Osteoblast (primary cell): ENCODE data around the gene CAPG. TPM values are rescaled to one million over a fixed set of nuclear protein-coding genes. Genes with fewer than 3 reads are reported as not detected.
A peak's percentile ranks its signal among the peaks of the same experiment; 100 is the strongest.

ENCODE experiments used
- DNase-seq: peaks from one replicate; pipeline ENCODE4 v3.0.0; 2011; ENCODE audit warnings: low spot score, mixed read lengths; ENCODE audit not compliant: insufficient read length; ENCODE audit errors: missing footprints
- H2AFZ ChIP-seq: 2 replicates; pipeline ENCODE4 v1.6.0; 2011; ENCODE audit warnings: mild to moderate bottlenecking, low read length
- H3K27ac ChIP-seq: 2 replicates; pipeline ENCODE4 v1.5.1; 2011; ENCODE audit warnings: mild to moderate bottlenecking, low read depth, low read length, moderate library complexity
- H3K27me3 ChIP-seq: 2 replicates; pipeline ENCODE4 v1.6.0; 2012; ENCODE audit warnings: mild to moderate bottlenecking, control low read depth, inconsistent platforms, low read length, moderate library complexity; ENCODE audit not compliant: insufficient read depth
- H3K36me3 ChIP-seq: 2 replicates; pipeline ENCODE4 v1.5.1; 2011; ENCODE audit warnings: mild to moderate bottlenecking, low read length, control low read depth, moderate library complexity; ENCODE audit not compliant: insufficient read depth
- H3K4me1 ChIP-seq: 2 replicates; pipeline ENCODE4 v1.5.1; 2011; ENCODE audit warnings: mild to moderate bottlenecking, low read length, control low read depth, moderate library complexity; ENCODE audit not compliant: insufficient read depth
- H3K4me2 ChIP-seq: 2 replicates; pipeline ENCODE4 v1.6.0; 2011; ENCODE audit warnings: mild to moderate bottlenecking, low read length; ENCODE audit not compliant: insufficient read depth
- H3K4me3 ChIP-seq: fragments of 200-600 bp; sonication (generic); 3 replicates; pipeline ENCODE4 v1.5.1; 2012; ENCODE audit warnings: mild to moderate bottlenecking, low read length, inconsistent platforms; ENCODE audit not compliant: insufficient read depth
- H3K79me2 ChIP-seq: 2 replicates; pipeline ENCODE4 v1.6.0; 2012; ENCODE audit warnings: mild to moderate bottlenecking, low read length, control low read depth, inconsistent platforms; ENCODE audit not compliant: insufficient read depth
- H3K9me3 ChIP-seq: 2 replicates; pipeline ENCODE4 v1.5.1; 2011; ENCODE audit warnings: low read depth, low read length, control low read depth
- H4K20me1 ChIP-seq: 2 replicates; pipeline ENCODE4 v1.6.0; 2012; ENCODE audit warnings: mild to moderate bottlenecking, low read length, control low read depth; ENCODE audit not compliant: insufficient read depth
- total RNA-seq: library from RNA; depleted of rRNA; stranded (reverse); fragments of >200 nt; gene quantifications from 2 replicates; pipeline ENCODE4 v1.2.3, GENCODE V29; 2012
- TF ChIP-seq, protein P1 (sequence below): IDR thresholded peaks from 2 replicates; pipeline ENCODE4 v1.5.1; 2011; ENCODE audit warnings: mild to moderate bottlenecking, low read depth, low read length, moderate library complexity; ENCODE audit errors: extremely low read depth

The CAPG gene
- total RNA-seq, 1 donor = 140 TPM

GRCh38 chr2:85400541-85401463 lies 9.4 kb downstream of the CAPG start:
- no peak overlapping the region for H3K27ac ChIP-seq
- no peak overlapping the region for H3K4me3 ChIP-seq
- H4K20me1 ChIP-seq = no peaks in the 10 kb centered on the region
- H3K9me3 ChIP-seq = no peaks in the 10 kb centered on the region
- no peaks in the 10 kb centered on the region for H3K36me3 ChIP-seq
- peak; percentile 19 for DNase-seq
- H3K27me3 ChIP-seq = no peaks in the 10 kb centered on the region
- H3K4me1 ChIP-seq = peaks cover 16% of the 10 kb centered on the region
- H3K4me2 ChIP-seq = no peak overlapping the region
- no peak overlapping the region for H2AFZ ChIP-seq
- peaks cover 13% of the 10 kb centered on the region for H3K79me2 ChIP-seq
- TF ChIP-seq, protein P1, sequence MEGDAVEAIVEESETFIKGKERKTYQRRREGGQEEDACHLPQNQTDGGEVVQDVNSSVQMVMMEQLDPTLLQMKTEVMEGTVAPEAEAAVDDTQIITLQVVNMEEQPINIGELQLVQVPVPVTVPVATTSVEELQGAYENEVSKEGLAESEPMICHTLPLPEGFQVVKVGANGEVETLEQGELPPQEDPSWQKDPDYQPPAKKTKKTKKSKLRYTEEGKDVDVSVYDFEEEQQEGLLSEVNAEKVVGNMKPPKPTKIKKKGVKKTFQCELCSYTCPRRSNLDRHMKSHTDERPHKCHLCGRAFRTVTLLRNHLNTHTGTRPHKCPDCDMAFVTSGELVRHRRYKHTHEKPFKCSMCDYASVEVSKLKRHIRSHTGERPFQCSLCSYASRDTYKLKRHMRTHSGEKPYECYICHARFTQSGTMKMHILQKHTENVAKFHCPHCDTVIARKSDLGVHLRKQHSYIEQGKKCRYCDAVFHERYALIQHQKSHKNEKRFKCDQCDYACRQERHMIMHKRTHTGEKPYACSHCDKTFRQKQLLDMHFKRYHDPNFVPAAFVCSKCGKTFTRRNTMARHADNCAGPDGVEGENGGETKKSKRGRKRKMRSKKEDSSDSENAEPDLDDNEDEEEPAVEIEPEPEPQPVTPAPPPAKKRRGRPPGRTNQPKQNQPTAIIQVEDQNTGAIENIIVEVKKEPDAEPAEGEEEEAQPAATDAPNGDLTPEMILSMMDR = no peak

DNA sequence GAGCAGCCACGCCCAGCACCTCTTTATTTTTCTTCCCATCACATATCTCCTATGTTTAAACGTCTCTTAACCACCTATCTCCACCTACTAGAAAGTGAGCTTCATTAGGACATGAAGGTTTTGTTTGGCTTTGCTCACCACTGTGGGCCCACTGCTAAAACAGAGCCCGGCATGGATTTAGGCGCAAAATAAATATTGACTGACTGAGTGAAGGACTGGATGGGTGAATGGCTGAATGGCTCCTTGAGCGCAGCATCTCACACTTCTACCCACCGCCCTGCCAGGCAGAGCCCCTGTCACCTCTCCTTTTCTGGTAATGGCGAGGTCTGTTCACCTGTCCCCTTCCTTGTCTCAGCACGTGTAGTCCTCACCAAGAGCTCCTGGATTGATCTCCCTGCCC lies 10.1 kb downstream of the CAPG start:
- Histone ChIP-seq H3K9me3 (no peaks in the 10 kb centered on the region), H3K4me3 (no peak overlapping the region), H3K79me2 (peaks cover 13% of the 10 kb centered on the region), H2AFZ (no peak overlapping the region), H3K4me1 (peaks cover 8% of the 10 kb centered on the region), H3K27ac (no peak overlapping the region), H3K4me2 (no peak overlapping the region), H4K20me1 (no peaks in the 10 kb centered on the region), H3K36me3 (no peaks in the 10 kb centered on the region), H3K27me3 (no peaks in the 10 kb centered on the region)
- TF ChIP-seq, protein P1 = no peak
- DNase-seq = no peak

DNA sequence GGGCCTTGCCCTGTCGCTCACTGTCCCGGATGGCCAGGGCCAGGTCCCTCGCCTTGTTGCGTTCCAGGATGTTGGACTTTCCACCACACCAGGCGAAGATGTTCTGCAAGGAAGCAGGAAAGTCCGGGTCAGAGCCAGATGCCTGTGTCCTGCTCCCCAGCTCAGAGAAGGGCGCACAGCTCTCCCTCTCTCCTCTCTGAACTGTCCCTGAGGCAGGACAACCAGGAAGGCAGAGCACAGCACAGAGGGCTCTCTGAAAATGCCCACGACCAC lies 11.0 kb downstream of the CAPG start:
- Histone ChIP-seq H3K9me3 (no peaks in the 10 kb centered on the region), H3K36me3 (no peaks in the 10 kb centered on the region), H2AFZ (no peak overlapping the region), H4K20me1 (no peaks in the 10 kb centered on the region), H3K27me3 (no peaks in the 10 kb centered on the region), H3K4me2 (no peak overlapping the region), H3K4me3 (no peak overlapping the region), H3K79me2 (peaks cover 13% of the 10 kb centered on the region), H3K4me1 (peaks cover 9% of the 10 kb centered on the region), H3K27ac (no peak overlapping the region)
- TF ChIP-seq, protein P1 = no peak
- no peak for DNase-seq

DNA sequence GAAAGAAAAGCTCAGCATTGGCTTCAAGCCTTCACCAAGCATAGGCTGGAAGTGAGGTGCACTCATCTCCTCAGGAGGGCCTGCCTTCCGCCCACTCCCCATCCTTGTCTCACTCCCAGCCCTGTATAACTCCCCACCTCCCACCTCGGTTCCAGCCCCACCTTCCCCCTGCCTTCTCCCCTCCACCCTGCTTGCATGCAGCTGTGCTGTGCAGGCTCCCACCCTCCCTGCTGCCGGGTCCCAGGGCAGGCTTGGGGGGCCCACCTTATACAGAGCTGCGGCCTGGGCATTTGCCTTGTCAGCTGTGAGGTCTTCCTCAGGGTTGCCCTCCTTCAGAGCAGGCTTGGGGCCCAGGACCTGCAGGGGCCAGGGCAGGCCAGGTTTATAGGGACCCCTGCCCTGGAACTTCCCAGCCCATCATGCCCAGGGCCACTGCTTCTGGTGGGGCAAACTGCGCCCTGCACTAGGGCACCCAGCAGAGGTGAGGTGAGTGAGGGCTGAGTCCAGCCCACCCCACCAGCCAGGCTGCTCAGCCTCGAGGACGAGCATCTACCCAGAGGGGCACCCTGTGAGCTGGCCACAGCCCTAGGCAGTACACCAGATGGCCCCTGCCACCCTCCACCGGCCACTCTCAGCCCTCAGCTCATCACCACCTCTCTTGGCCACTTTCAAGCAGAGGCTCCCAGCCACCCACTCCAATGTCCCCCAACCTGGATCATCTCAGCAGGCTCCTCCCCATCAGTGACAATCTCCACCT lies 11.6 kb downstream of the CAPG start:
- H2AFZ ChIP-seq = no peak overlapping the region
- TF ChIP-seq, protein P1 = no peak
- no peaks in the 10 kb centered on the region for H3K9me3 ChIP-seq
- peaks cover 12% of the 10 kb centered on the region for H3K4me1 ChIP-seq
- peaks cover 13% of the 10 kb centered on the region for H3K79me2 ChIP-seq
- no peak overlapping the region for H3K4me3 ChIP-seq
- peak; percentile 50 for DNase-seq
- H3K36me3 ChIP-seq = no peaks in the 10 kb centered on the region
- H3K4me2 ChIP-seq = no peak overlapping the region
- no peaks in the 10 kb centered on the region for H4K20me1 ChIP-seq
- no peak overlapping the region for H3K27ac ChIP-seq
- no peaks in the 10 kb centered on the region for H3K27me3 ChIP-seq
